HAP-1 (cell line): ENCODE results near the gene CACNA1C.

Source experiments
- DNase-seq, 2 experiments: peaks; one replicate each; pipeline ENCODE4 v3.0.0-alpha.2; 2016 to 2020; ENCODE audit warnings: low spot score in 2 of 2
- H3K27me3 ChIP-seq: fragments of 250-450 bp; sonication (Bioruptor Pico); 2 replicates; pipeline ENCODE4 v1.5.1; 2020; ENCODE audit warnings: low read depth, mild to moderate bottlenecking, moderate library complexity
- H3K36me3 ChIP-seq: fragments of 250-450 bp; sonication (Bioruptor Pico); replicated peaks from 2 replicates; pipeline ENCODE4 v1.5.1; 2020; ENCODE audit warnings: mild to moderate bottlenecking
- H3K4me1 ChIP-seq: fragments of 250-450 bp; sonication (Bioruptor Pico); 2 replicates; pipeline ENCODE4 v1.5.1; 2020; ENCODE audit warnings: mild to moderate bottlenecking
- H3K4me3 ChIP-seq: fragments of 250-450 bp; sonication (Bioruptor Pico); 2 replicates; pipeline ENCODE4 v1.5.1; 2020; ENCODE audit warnings: mild to moderate bottlenecking, moderate library complexity
- H3K9me3 ChIP-seq: fragments of 250-450 bp; sonication (Bioruptor Pico); 2 replicates; pipeline ENCODE4 v1.5.1; 2020; ENCODE audit warnings: mild to moderate bottlenecking, moderate library complexity
- in situ Hi-C: fragments of 300-500 bp; cut with MboI; formaldehyde crosslinking; loops from 3 replicates; pipeline ENCODE4 v1.14.3; 2020; ENCODE audit warnings: low sequenced_read_pairs, inconsistent platforms, mixed read lengths

CACNA1C gene

GRCh38 chr12:2264651-2265232, 212.0 kb downstream of the CACNA1C start:
- in situ Hi-C loops = no loop called here
- Histone ChIP-seq H3K4me1 (no peaks in the 10 kb centered on the region), H3K4me3 (no peak overlapping the region), H3K36me3 (no peaks in the 10 kb centered on the region), H3K9me3 (no peaks in the 10 kb centered on the region), H3K27me3 (no peaks in the 10 kb centered on the region)
- no peak for DNase-seq

- H3K9me3 ChIP-seq = no peaks in the 10 kb centered on the region
- no peaks in the 10 kb centered on the region for H3K4me1 ChIP-seq
- H3K36me3 ChIP-seq = no peaks in the 10 kb centered on the region
- H3K27me3 ChIP-seq = no peaks in the 10 kb centered on the region
- no peak for DNase-seq
- in situ Hi-C loops = no loop called here
- H3K4me3 ChIP-seq = no peak overlapping the region
These were observed 212.8 kb downstream of the CACNA1C start for GRCh38 chr12:2265461-2266167.

GRCh38 chr12:2266666-2267620, 214.2 kb downstream of the CACNA1C start:
- Histone ChIP-seq H3K9me3 (no peaks in the 10 kb centered on the region), H3K4me3 (no peak overlapping the region), H3K27me3 (no peaks in the 10 kb centered on the region), H3K4me1 (no peaks in the 10 kb centered on the region), H3K36me3 (no peaks in the 10 kb centered on the region)
- no peak for DNase-seq
- in situ Hi-C loops = no loop called here

- in situ Hi-C loops = no loop called here
- no peak for DNase-seq
- Histone ChIP-seq H3K4me1 (no peaks in the 10 kb centered on the region), H3K9me3 (no peaks in the 10 kb centered on the region), H3K4me3 (no peak overlapping the region), H3K36me3 (no peaks in the 10 kb centered on the region), H3K27me3 (no peaks in the 10 kb centered on the region)
These were observed 215.1 kb downstream of the CACNA1C start for GRCh38 chr12:2267703-2268470.

- H3K4me3 ChIP-seq = no peak overlapping the region
- no peaks in the 10 kb centered on the region for H3K4me1 ChIP-seq
- H3K36me3 ChIP-seq = no peaks in the 10 kb centered on the region
- H3K9me3 ChIP-seq = no peaks in the 10 kb centered on the region
- in situ Hi-C loops = no loop called here
- DNase-seq = no peak
- no peaks in the 10 kb centered on the region for H3K27me3 ChIP-seq
These were observed 215.9 kb downstream of the CACNA1C start for GRCh38 chr12:2268471-2269286.

GRCh38 chr12:2270846-2271245, 218.1 kb downstream of the CACNA1C start:
- in situ Hi-C loops = no loop called here
- no peaks in the 10 kb centered on the region for H3K36me3 ChIP-seq
- no peak overlapping the region for H3K4me3 ChIP-seq
- H3K27me3 ChIP-seq = no peaks in the 10 kb centered on the region
- DNase-seq = no peak
- no peaks in the 10 kb centered on the region for H3K4me1 ChIP-seq
- no peaks in the 10 kb centered on the region for H3K9me3 ChIP-seq

- no peak overlapping the region for H3K4me3 ChIP-seq
- in situ Hi-C loops = no loop called here
- no peaks in the 10 kb centered on the region for H3K27me3 ChIP-seq
- DNase-seq = no peak
- no peaks in the 10 kb centered on the region for H3K4me1 ChIP-seq
- H3K9me3 ChIP-seq = no peaks in the 10 kb centered on the region
- H3K36me3 ChIP-seq = no peaks in the 10 kb centered on the region
These were observed 219.2 kb downstream of the CACNA1C start for GRCh38 chr12:2271961-2272360.

- Histone ChIP-seq H3K9me3 (no peaks in the 10 kb centered on the region), H3K4me1 (no peaks in the 10 kb centered on the region), H3K4me3 (no peak overlapping the region), H3K36me3 (no peaks in the 10 kb centered on the region), H3K27me3 (no peaks in the 10 kb centered on the region)
- no peak for DNase-seq
- in situ Hi-C loops = no loop called here
These were observed 220.5 kb downstream of the CACNA1C start for GRCh38 chr12:2273288-2273687.

- DNase-seq = no peak
- Histone ChIP-seq H3K36me3 (no peaks in the 10 kb centered on the region), H3K27me3 (no peaks in the 10 kb centered on the region), H3K4me3 (no peak overlapping the region), H3K4me1 (no peaks in the 10 kb centered on the region), H3K9me3 (no peaks in the 10 kb centered on the region)
- in situ Hi-C loops = no loop called here
These were observed 221.0 kb downstream of the CACNA1C start for GRCh38 chr12:2273751-2274150.

- peaks cover 3% of the 10 kb centered on the region; the same call in 1 of the 2 replicates for H3K27me3 ChIP-seq
These were observed 221.9 kb downstream of the CACNA1C start for GRCh38 chr12:2274733-2275132.

GRCh38 chr12:2276288-2277033, 223.7 kb downstream of the CACNA1C start:
- Histone ChIP-seq H3K4me1 (no peaks in the 10 kb centered on the region), H3K27me3 (peaks cover 8% of the 10 kb centered on the region; the same call in 1 of the 2 replicates), H3K9me3 (no peaks in the 10 kb centered on the region), H3K36me3 (no peaks in the 10 kb centered on the region), H3K4me3 (no peak overlapping the region)
- DNase-seq = no peak
- in situ Hi-C loops = no loop called here

More at GRCh38 chr12:2274733-2275132, 221.9 kb downstream of the CACNA1C start:
- no peaks in the 10 kb centered on the region for H3K4me1 ChIP-seq
- in situ Hi-C loops = no loop called here
- H3K4me3 ChIP-seq = no peak overlapping the region
- DNase-seq = no peak
- H3K36me3 ChIP-seq = no peaks in the 10 kb centered on the region
- no peaks in the 10 kb centered on the region for H3K9me3 ChIP-seq

- DNase-seq = no peak
- peaks cover 10% of the 10 kb centered on the region; the same call in 1 of the 2 replicates for H3K27me3 ChIP-seq
- no peaks in the 10 kb centered on the region for H3K9me3 ChIP-seq
- H3K4me1 ChIP-seq = no peaks in the 10 kb centered on the region
- no peak overlapping the region for H3K4me3 ChIP-seq
- in situ Hi-C loops = no loop called here
- H3K36me3 ChIP-seq = no peaks in the 10 kb centered on the region
These were observed 224.8 kb downstream of the CACNA1C start for GRCh38 chr12:2277492-2278155.
